ENCODE results near the gene KIF17. TPM values are rescaled to one million over a fixed set of nuclear protein-coding genes. Genes with fewer than 3 reads are reported as not detected.
"Not testable (repeated sequence)": the region's sequence is repeated elsewhere in the genome, so short reads cannot be mapped to it uniquely, and the experiment has no call there.

The KIF17 gene
- total RNA-seq, 1 donor from 2014 or later = 0.19 TPM

DNA sequence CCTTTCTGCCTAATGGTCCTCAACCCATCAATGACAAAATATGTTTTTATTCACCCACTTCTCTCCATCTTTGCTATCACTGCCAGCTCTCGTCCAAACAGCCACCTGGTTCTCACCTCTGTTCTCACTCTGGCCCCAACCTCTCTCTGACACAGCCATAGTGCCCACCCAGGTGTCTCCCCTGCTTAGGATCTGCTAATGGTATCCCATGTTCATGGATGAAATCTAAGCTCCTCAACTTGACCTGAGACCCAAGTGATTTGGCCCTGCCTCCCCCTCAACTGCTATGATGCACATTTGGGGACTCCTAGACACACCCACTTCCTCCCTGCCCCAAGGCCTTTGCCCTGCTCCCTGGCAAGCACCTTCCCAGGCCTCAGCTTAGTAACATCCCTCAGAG lies 25.9 kb downstream of the KIF17 start:
- no peak for DNase-seq (ENCODE audit: low read depth)

DNA sequence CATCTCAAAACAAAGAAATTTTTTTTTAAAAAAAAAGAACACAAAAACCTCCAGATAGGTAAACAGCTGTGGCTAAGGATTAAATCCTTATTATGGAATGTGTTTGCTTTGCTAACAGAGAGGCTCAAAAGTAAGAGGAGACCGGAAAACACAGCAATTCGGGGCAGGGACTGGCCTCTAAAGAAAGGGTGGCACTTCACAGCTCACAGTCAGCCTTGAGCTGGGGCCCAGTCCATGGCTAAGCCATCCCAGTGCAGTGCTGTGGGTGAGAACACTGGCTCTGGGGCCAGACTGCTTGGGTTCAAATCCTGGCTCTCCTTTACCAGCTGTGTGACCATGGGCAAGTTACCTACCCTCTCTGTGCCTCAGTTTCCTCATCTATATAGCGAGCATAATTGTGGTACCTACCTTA lies 28.2 kb downstream of the KIF17 start:
- DNase-seq (ENCODE audit: low read depth) = no peak

GRCh38 chr1:20686883-20687725 lies 30.7 kb downstream of the KIF17 start:
- no peak for DNase-seq (ENCODE audit: low read depth)

GRCh38 chr1:20685741-20686140 lies 32.1 kb downstream of the KIF17 start:
- no peak for DNase-seq (ENCODE audit: low read depth)

GRCh38 chr1:20685099-20685662 lies 32.6 kb downstream of the KIF17 start:
- no peak for DNase-seq (ENCODE audit: low read depth)

DNA sequence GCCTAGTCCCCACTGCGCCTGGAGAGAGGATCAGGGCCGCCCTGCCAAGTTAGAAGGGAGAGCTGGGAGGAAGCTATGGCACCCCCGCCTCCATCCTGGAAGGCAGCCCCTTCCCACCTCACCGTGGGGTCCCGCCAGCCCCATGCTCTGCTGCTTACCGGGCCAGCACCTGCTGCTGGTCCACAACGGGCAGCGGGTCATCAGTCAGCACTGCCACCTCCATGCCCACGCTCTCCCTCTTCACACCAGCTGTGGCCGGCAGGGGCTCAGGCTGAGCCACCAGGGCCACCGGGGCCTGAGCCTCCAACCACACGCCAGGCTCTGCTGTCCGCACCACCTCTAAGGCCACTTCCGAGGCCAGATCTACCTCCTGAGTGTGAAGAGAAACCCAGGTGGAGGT lies 33.2 kb downstream of the KIF17 start:
- no peak for DNase-seq (ENCODE audit: low read depth)

- no peak for DNase-seq (ENCODE audit: low read depth)
These were observed 33.7 kb downstream of the KIF17 start for GRCh38 chr1:20684050-20684620.

- no peak for DNase-seq (ENCODE audit: low read depth)
These were observed 34.2 kb downstream of the KIF17 start for GRCh38 chr1:20683614-20684013.

DNA sequence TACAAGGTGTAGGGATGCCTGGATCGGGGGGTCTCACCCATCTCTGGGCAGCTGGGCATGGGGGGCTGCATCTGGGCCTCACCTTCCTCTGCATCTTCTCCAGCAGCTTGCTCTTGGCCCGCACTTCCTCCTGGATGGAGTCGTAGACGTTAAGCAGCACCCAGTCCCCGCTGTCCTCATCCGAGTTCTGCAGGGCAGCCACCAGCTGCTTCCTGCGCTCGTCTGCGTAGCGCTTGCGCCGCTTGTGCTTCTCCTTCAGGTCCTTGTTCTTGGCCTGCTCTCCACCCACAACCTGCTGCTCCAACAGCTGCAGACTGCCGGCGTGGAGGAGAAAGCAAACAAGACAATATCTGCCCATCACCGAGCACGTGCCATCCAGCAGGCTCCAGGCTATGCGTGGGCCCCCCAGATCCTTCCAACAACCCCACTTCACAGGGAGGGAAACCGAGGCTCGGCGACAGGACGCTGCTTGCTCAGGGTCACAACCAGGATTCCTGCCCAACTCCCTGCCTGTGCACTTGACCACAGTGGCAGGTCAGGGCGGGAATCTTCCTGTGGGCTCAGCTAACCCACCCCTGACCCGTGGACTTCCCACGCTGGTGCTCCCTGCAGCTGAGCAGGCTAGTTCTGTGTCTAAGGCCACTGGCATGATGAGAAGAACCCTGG lies 35.1 kb downstream of the KIF17 start:
- no peak for DNase-seq (ENCODE audit: low read depth)

DNA sequence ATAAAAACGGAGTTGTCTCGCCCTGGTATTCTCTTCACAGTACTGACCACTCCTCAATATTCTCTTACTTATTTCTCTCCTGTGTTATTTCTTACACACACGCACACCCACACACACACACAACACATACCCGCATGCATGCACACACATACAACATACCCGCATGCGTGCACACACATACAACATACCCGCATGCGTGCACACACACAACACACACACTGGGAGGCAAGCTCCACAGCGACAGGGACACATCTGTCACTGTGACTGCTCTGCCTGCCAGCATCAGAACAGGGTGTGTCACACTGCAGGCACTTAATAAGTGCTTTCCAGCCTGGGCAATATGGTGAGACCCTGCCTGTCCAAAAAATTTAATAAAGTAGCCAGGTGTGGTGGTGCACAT lies 35.8 kb downstream of the KIF17 start:
- no peak for DNase-seq (ENCODE audit: low read depth)

DNA sequence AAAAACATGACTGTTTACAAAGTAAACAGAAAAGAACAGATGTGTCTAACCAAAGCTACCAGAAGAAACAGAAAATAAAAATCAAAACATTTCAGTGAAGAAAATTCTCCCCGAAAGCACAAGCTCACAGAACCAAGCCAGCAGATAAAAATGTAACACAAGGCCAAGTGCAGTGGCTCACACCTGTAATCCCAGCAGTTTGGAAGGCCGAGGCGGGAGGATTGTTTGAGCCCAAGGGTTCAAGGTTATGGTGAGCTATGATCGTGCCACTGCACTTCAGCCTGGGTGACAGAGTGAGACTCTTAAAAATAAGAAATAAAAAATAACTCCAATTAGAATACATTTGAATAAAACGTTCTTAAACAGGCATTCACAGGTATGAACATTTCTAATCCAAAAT lies 37.5 kb downstream of the KIF17 start:
- DNase-seq (ENCODE audit: low read depth) = no peak

- DNase-seq (ENCODE audit: low read depth) = no peak
These were observed 39.2 kb downstream of the KIF17 start for GRCh38 chr1:20678599-20678998.

- not testable (repeated sequence) for DNase-seq (ENCODE audit: low read depth)
These were observed 44.2 kb downstream of the KIF17 start for GRCh38 chr1:20673626-20674025.

- DNase-seq (ENCODE audit: low read depth) = no peak
These were observed 45.6 kb downstream of the KIF17 start for GRCh38 chr1:20672265-20672632.

GRCh38 chr1:20670936-20671335 lies 46.9 kb downstream of the KIF17 start:
- no peak for DNase-seq (ENCODE audit: low read depth)

GRCh38 chr1:20668581-20668980 lies 49.2 kb downstream of the KIF17 start:
- DNase-seq (ENCODE audit: low read depth) = no peak

DNA sequence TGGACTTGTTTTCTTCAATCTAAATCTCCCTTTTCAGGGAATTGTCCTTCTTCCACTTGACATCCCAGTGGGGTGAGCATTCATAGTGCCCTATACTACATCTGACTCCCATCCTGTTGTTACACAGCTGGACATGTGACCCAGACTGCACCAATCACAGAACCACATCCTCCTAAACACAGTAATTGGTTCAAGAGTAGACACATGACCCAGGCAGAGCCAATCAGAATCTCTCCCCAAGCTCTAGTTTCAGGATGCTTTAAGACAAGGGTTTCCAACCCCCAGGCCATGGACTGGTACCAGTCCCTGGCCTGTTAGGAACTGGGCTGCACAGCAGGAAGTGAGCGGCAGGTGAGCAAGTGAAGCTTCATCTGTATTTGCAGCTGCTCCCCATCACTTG lies 51.0 kb downstream of the KIF17 start:
- no peak for DNase-seq (ENCODE audit: low read depth)

- no peak for DNase-seq (ENCODE audit: low read depth)
These were observed 51.7 kb downstream of the KIF17 start for GRCh38 chr1:20666146-20666545.

DNA sequence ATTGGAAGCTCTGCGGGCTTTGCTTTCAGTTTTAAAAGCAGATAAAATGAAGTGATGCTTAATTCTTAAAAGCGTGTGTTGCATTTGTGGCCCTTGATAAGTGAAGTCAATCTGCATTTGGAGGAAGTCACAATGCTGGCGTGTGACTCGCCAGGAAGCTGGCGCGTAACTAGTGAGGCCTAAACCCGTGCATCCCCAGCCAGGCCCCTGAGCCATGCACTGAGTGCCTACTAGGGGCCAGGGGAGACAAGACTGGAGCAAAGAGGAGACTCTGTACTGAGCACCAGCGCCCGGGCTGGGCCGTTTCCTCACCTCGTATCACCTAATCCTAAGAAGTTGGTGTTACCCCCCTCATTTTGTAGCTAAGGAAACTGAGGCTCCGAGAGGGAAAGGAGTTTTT lies 52.1 kb downstream of the KIF17 start:
- no peak for DNase-seq (ENCODE audit: low read depth)

DNA sequence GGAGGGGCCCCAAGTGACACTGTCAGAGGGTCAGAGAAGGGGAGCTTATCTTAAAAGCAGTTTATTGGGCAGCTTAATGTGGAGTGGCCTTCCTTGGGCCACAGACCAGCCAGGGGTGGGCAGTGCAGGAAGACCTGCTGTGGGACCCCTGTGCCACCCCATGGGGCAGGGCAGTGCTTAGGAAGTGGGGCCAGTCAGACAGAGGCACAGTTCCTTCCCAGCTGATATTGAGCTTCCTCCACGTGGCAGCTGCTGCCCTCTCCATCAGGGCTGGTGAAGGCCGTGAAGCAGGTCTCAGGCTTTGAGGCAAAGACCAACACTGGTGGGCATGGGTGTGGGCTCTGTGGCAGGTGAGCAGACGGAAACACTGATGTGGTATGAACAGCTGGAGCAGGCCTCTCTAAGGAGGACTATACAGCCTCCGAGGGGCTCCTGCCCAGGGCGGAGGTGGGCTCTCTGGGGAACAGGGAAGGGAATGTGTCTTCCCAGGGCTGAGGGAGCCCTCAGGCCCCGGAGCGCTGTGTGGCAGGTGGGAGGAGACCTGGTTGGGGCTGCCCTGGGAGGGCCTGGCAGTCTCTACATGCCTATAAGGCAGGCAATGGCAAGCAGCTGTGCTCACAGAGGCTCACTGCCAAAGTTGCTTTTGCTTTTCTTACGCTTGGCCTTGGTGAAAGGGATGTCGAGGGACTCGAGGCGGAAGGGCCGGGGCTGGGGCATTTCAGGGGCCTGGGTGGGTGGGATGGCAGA lies 53.7 kb downstream of the KIF17 start:
- DNase-seq (ENCODE audit: low read depth) = no peak

- DNase-seq (ENCODE audit: low read depth) = no peak
These were observed 54.4 kb downstream of the KIF17 start for GRCh38 chr1:20663365-20663764.

DNA sequence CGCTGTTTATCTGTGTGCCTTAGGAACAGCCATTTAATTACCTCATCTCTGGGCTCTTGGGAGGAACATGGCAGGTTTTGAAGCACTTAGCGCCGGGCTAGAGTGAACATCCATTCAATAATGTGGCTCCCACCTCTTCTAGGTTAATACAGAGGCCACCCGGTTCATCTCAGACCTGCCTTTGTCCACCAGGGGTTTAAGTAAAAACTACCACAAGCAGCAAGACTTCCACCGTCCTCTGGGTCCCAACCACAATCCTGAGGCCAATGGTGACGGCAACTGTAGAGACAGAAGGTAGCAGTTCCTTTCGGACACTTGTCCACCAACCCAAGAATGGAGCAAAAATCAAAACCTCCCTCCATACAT lies 55.7 kb downstream of the KIF17 start:
- DNase-seq (ENCODE audit: low read depth) = no peak

Measured in myocyte (in vitro differentiated cells).